SU-DHL-6 (cell line): ENCODE data around the gene PORCN.

Experiments
- EZH2phosphoT487 ChIP-seq: fragments of 200-600 bp; sonication (generic), shearing (Covaris generic); conservative IDR thresholded peaks from 2 replicates; pipeline ENCODE4 v1.6.1; 2018; ENCODE audit warnings: mild to moderate bottlenecking, antibody characterized with exemption, low read length, moderate library complexity, mixed read lengths
- TF ChIP-seq, protein P1 (sequence below): fragments of 200-600 bp; sonication (generic); IDR thresholded peaks from one replicate; pipeline ENCODE4 v1.5.1; 2017; ENCODE audit warnings: antibody characterized with exemption, mild to moderate bottlenecking, low read length, moderate library complexity; ENCODE audit not compliant: insufficient read depth, poor library complexity, severe bottlenecking

DNA sequence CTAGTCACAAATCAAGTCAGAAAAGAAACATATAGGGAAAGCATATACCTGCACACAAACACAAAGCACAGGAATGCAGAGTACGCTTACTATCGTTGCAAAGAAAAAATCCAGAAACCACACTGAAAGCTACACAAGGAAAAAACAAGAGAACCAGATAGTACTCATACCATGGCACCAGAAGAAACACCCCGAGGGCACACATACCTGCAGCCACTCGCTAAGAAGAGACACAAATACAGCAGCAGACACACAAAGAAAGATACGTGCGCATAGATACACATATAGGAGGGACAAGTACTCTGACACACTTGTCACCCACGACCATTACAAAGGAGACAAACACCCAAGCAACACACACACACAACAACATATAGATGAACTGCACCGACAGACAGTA is 37.3 kb upstream of the PORCN start:
- TF ChIP-seq, protein P1, sequence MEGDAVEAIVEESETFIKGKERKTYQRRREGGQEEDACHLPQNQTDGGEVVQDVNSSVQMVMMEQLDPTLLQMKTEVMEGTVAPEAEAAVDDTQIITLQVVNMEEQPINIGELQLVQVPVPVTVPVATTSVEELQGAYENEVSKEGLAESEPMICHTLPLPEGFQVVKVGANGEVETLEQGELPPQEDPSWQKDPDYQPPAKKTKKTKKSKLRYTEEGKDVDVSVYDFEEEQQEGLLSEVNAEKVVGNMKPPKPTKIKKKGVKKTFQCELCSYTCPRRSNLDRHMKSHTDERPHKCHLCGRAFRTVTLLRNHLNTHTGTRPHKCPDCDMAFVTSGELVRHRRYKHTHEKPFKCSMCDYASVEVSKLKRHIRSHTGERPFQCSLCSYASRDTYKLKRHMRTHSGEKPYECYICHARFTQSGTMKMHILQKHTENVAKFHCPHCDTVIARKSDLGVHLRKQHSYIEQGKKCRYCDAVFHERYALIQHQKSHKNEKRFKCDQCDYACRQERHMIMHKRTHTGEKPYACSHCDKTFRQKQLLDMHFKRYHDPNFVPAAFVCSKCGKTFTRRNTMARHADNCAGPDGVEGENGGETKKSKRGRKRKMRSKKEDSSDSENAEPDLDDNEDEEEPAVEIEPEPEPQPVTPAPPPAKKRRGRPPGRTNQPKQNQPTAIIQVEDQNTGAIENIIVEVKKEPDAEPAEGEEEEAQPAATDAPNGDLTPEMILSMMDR, result no peak
- TF ChIP-seq EZH2phosphoT487, result no peak
